ENCODE measurements around the gene ZDHHC6.

ZDHHC6 gene

DNA sequence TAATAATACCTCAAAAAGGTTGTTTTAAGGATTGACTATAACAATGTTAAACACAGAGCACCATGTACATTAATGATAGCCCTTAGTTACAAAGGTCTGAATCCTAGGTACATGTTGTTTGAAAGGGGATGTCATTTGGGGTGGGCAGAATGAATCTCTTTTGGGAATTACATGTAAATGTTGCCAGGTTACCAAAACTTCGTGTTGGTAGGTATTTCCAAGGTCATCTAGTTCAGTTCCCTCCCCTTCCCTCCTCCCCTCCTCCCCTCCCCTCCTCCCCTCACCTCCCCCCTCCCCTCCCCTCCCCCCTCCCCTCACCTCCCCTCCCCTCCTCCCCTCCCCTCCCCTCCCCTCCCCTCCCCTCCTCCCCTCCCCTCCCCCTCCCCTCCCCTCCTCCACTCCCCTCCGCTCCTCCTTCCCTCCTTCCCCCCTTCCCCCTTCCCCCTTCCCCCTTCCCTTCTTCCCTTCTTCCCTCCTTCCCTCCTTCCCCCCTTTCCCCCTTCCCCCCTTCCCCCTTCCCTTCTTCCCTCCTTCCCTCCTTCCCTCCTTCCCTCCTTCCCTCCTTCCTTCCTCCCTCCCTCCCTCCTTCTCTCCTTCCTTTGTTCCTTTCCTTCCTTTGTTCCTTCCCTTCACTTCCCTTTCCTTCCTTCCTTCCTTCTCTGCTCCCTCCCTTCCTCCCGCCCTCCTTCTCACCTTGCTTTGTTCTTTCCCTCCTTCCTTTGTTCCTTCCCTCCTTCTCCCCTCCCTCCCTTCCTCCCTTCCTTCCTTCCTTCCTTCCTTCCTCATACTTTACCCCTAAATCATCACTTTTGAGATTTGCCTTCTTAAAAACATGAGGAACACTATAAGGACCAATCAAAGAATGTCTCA, 8.4 kb upstream of the ZDHHC6 start:
- no peak overlapping the region for H3K9ac ChIP-seq (ENCODE audit: low read length)
- no peak overlapping the region for H3K4ac ChIP-seq (ENCODE audit: low read depth, low read length)
- no peaks in the 10 kb centered on the region for H3K79me1 ChIP-seq (ENCODE audit: low read length)
- H2BK120ac ChIP-seq (ENCODE audit: insufficient read depth, low read length, poor library complexity): no peak overlapping the region
- no peak overlapping the region for H3K23ac ChIP-seq (ENCODE audit: low read length)
- H2AFZ ChIP-seq (ENCODE audit: insufficient read depth, low read length, poor library complexity): no peak overlapping the region
- no peaks in the 10 kb centered on the region for H3K27me3 ChIP-seq (ENCODE audit: insufficient read depth, low read length)
- no peak overlapping the region for H4K8ac ChIP-seq (ENCODE audit: low read depth, low read length)
- no peak overlapping the region for H3K4me3 ChIP-seq (ENCODE audit: low read depth, low read length)
- no peak overlapping the region for H2AK5ac ChIP-seq (ENCODE audit: low read length)
- H3K4me2 ChIP-seq (ENCODE audit: low read length): no peak overlapping the region
- H2BK12ac ChIP-seq (ENCODE audit: low read length): no peak overlapping the region
- H3K79me2 ChIP-seq (ENCODE audit: control insufficient read depth, insufficient read depth, low read length, poor library complexity): no peaks in the 10 kb centered on the region
- H4K12ac ChIP-seq (ENCODE audit: low read depth, low read length): no peak overlapping the region
- H3K9me3 ChIP-seq (ENCODE audit: insufficient read depth, low read depth, low read length): no peaks in the 10 kb centered on the region
- no peak overlapping the region for H4K91ac ChIP-seq (ENCODE audit: low read depth, low read length)
- H3K18ac ChIP-seq (ENCODE audit: low read length): no peak overlapping the region
- no peaks in the 10 kb centered on the region for H3K36me3 ChIP-seq (ENCODE audit: control insufficient read depth in 1 of 2, insufficient read depth in 2 of 2, low read length in 2 of 2)
- no peak for DNase-seq
- no peaks in the 10 kb centered on the region for H3K4me1 ChIP-seq (ENCODE audit: control insufficient read depth in 1 of 2, insufficient read depth in 2 of 2, low read length in 2 of 2)
- WGBS (ENCODE audit: extremely low coverage, insufficient coverage, insufficient read length): no CpG with 5 or more reads among the region's 3 CpGs
- no peak overlapping the region for H3K27ac ChIP-seq (ENCODE audit: low read depth, low read length)
- H3K14ac ChIP-seq (ENCODE audit: low read length): no peak overlapping the region
- no peak overlapping the region for H2BK5ac ChIP-seq (ENCODE audit: low read depth, low read length, poor library complexity)

DNA sequence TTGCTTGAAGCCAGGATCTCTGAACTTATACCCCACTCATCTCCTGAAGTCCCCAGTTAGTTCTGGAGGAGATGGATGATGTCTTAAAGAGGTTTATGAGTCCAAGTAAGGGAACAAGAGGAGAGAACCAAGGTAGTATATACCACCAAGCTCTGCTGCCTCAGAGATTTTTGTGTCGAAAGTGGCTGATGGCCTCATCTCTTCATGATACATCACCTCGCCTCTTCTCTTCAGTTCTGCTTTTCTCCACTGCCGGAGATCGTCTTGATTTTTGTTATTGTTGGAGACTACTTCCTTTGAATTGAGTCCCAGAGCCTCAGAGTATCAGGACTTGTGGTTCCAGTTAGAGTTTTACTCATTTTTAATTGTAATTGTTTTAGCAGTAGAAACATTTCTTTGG, 2.2 kb upstream of the ZDHHC6 start:
- no peak overlapping the region for H3K18ac ChIP-seq (ENCODE audit: low read length)
- no peak overlapping the region for H3K4me3 ChIP-seq (ENCODE audit: low read depth, low read length)
- no peak overlapping the region for H3K14ac ChIP-seq (ENCODE audit: low read length)
- no peak for DNase-seq
- no peak overlapping the region for H4K12ac ChIP-seq (ENCODE audit: low read depth, low read length)
- H3K4me1 ChIP-seq (ENCODE audit: control insufficient read depth in 1 of 2, insufficient read depth in 2 of 2, low read length in 2 of 2): peaks cover 0 to 5% of the 10 kb centered on the region in 2 experiments
- H3K79me1 ChIP-seq (ENCODE audit: low read length): peaks cover 10% of the 10 kb centered on the region
- no peak overlapping the region for H2BK120ac ChIP-seq (ENCODE audit: insufficient read depth, low read length, poor library complexity)
- no peak overlapping the region for H4K91ac ChIP-seq (ENCODE audit: low read depth, low read length)
- no peak overlapping the region for H3K27ac ChIP-seq (ENCODE audit: low read depth, low read length)
- no peak overlapping the region for H3K4me2 ChIP-seq (ENCODE audit: low read length)
- H2BK12ac ChIP-seq (ENCODE audit: low read length): no peak overlapping the region
- no peaks in the 10 kb centered on the region for H3K9me3 ChIP-seq (ENCODE audit: insufficient read depth, low read depth, low read length)
- WGBS (ENCODE audit: extremely low coverage, insufficient coverage, insufficient read length): no CpG with 5 or more reads among the region's 4 CpGs
- H3K9ac ChIP-seq (ENCODE audit: low read length): no peak overlapping the region
- no peak overlapping the region for H3K23ac ChIP-seq (ENCODE audit: low read length)
- no peaks in the 10 kb centered on the region for H3K27me3 ChIP-seq (ENCODE audit: insufficient read depth, low read length)
- H3K79me2 ChIP-seq (ENCODE audit: control insufficient read depth, insufficient read depth, low read length, poor library complexity): peaks cover 9% of the 10 kb centered on the region
- H2AK5ac ChIP-seq (ENCODE audit: low read length): no peak overlapping the region
- no peak overlapping the region for H3K4ac ChIP-seq (ENCODE audit: low read depth, low read length)
- peaks cover 0 to 8% of the 10 kb centered on the region in 2 experiments for H3K36me3 ChIP-seq (ENCODE audit: control insufficient read depth in 1 of 2, insufficient read depth in 2 of 2, low read length in 2 of 2)
- H2BK5ac ChIP-seq (ENCODE audit: low read depth, low read length, poor library complexity): no peak overlapping the region
- H2AFZ ChIP-seq (ENCODE audit: insufficient read depth, low read length, poor library complexity): no peak overlapping the region
- H4K8ac ChIP-seq (ENCODE audit: low read depth, low read length): no peak overlapping the region

DNA sequence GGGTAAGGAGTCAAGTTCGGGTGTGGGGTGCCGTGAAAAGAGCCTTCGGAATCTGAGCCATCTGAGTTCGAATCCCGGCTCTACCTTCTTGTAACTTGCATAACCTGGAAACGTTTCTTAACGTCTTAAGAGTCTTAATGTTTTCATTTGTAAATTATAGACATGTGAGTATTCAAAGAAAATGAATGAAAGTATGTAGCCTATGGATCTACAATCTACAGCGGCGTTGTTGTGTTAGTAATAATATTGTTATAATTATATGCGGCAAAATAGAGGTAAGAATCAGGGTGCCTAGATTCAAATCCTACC, 860 bp upstream of the ZDHHC6 start:
- Histone ChIP-seq H2BK5ac (ENCODE audit: low read depth, low read length, poor library complexity) (no peak overlapping the region), H2AK5ac (ENCODE audit: low read length) (peak overlapping the region; percentile 80), H4K8ac (ENCODE audit: low read depth, low read length) (peak overlapping the region; percentile 97), H2BK12ac (ENCODE audit: low read length) (no peak overlapping the region), H3K36me3 (ENCODE audit: control insufficient read depth in 1 of 2, insufficient read depth in 2 of 2, low read length in 2 of 2) (peaks cover 0 to 9% of the 10 kb centered on the region in 2 experiments), H2BK120ac (ENCODE audit: insufficient read depth, low read length, poor library complexity) (peak overlapping the region; percentile 81), H3K14ac (ENCODE audit: low read length) (peak overlapping the region; percentile 92), H3K27ac (ENCODE audit: low read depth, low read length) (no peak overlapping the region), H3K18ac (ENCODE audit: low read length) (no peak overlapping the region), H3K9ac (ENCODE audit: low read length) (peak overlapping the region; percentile 87), H3K79me2 (ENCODE audit: control insufficient read depth, insufficient read depth, low read length, poor library complexity) (peaks cover 9% of the 10 kb centered on the region), H3K4ac (ENCODE audit: low read depth, low read length) (peak overlapping the region; percentile 97), H3K9me3 (ENCODE audit: insufficient read depth, low read depth, low read length) (no peaks in the 10 kb centered on the region), H3K4me2 (ENCODE audit: low read length) (peak overlapping the region; percentile 82), H2AFZ (ENCODE audit: insufficient read depth, low read length, poor library complexity) (peak overlapping the region; percentile 99), H4K12ac (ENCODE audit: low read depth, low read length) (peak overlapping the region; percentile 96), H3K4me1 (ENCODE audit: control insufficient read depth in 1 of 2, insufficient read depth in 2 of 2, low read length in 2 of 2) (peaks cover 0 to 5% of the 10 kb centered on the region in 2 experiments), H3K4me3 (ENCODE audit: low read depth, low read length) (peak overlapping the region; percentile 97), H4K91ac (ENCODE audit: low read depth, low read length) (peak overlapping the region; percentile 78), H3K79me1 (ENCODE audit: low read length) (peaks cover 10% of the 10 kb centered on the region), H3K23ac (ENCODE audit: low read length) (no peak overlapping the region), H3K27me3 (ENCODE audit: insufficient read depth, low read length) (no peaks in the 10 kb centered on the region)
- WGBS (ENCODE audit: extremely low coverage, insufficient coverage, insufficient read length): no CpG with 5 or more reads among the region's 10 CpGs
- no peak for DNase-seq

DNA sequence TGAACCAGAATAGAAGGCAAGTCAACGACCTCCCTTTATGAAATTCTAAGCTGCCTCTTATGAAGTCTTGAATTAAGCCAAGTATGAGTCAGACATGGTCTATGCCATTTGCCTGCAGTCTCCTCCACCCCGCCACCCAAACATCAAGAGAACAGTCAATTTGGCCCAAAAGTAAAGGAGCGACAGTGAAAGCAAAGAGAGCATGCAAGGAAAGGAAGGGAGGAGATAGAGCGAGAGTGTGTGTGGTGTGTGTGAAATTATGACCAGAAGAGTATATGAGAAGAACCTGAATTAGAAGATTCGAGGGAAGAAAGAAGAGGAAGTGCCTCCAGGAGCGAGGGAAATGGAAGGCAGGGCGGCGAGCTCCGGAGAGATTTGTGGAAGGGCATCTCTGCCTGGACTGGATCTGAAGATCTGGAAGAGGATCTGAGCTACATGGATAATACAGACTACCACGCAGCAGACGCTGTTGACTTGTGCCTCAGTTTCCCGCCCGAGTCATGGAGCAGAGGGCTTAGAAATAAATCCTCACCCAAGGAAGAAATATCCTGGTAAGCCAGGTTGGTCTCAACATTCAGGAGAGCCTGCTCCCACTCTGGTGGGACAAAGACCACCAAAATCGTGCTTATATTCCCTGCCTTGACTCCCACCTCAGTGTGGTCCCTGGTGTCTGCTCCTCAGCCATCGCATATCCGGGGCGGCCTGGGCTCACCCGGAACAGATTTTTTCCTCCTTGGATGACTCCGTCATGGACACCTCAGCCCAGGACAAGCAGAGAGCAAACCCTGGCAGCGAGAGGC, 459 bp downstream of the ZDHHC6 start:
- no CpG with 5 or more reads among the region's 20 CpGs for WGBS (ENCODE audit: extremely low coverage, insufficient coverage, insufficient read length)
- Histone ChIP-seq H2BK12ac (ENCODE audit: low read length) (no peak overlapping the region), H3K4me1 (ENCODE audit: control insufficient read depth in 1 of 2, insufficient read depth in 2 of 2, low read length in 2 of 2) (peaks cover 0 to 5% of the 10 kb centered on the region in 2 experiments), H4K12ac (ENCODE audit: low read depth, low read length) (peak overlapping the region; percentile 22), H4K8ac (ENCODE audit: low read depth, low read length) (peak overlapping the region; percentile 97), H2AFZ (ENCODE audit: insufficient read depth, low read length, poor library complexity) (peak overlapping the region; percentile 24), H2BK120ac (ENCODE audit: insufficient read depth, low read length, poor library complexity) (no peak overlapping the region), H2AK5ac (ENCODE audit: low read length) (no peak overlapping the region), H3K14ac (ENCODE audit: low read length) (peak overlapping the region; percentile 17), H3K36me3 (ENCODE audit: control insufficient read depth in 1 of 2, insufficient read depth in 2 of 2, low read length in 2 of 2) (peaks cover 0 to 13% of the 10 kb centered on the region in 2 experiments), H3K4me2 (ENCODE audit: low read length) (peak overlapping the region; percentile 82), H3K4ac (ENCODE audit: low read depth, low read length) (peak overlapping the region; percentile 64), H3K79me2 (ENCODE audit: control insufficient read depth, insufficient read depth, low read length, poor library complexity) (peaks cover 9% of the 10 kb centered on the region), H4K91ac (ENCODE audit: low read depth, low read length) (peak overlapping the region; percentile 41), H2BK5ac (ENCODE audit: low read depth, low read length, poor library complexity) (peak overlapping the region; percentile 5), H3K4me3 (ENCODE audit: low read depth, low read length) (peak overlapping the region; percentile 97), H3K9ac (ENCODE audit: low read length) (peak overlapping the region; percentile 96), H3K23ac (ENCODE audit: low read length) (no peak overlapping the region), H3K79me1 (ENCODE audit: low read length) (peaks cover 10% of the 10 kb centered on the region), H3K9me3 (ENCODE audit: insufficient read depth, low read depth, low read length) (no peaks in the 10 kb centered on the region), H3K18ac (ENCODE audit: low read length) (peak overlapping the region; percentile 36), H3K27me3 (ENCODE audit: insufficient read depth, low read length) (no peaks in the 10 kb centered on the region), H3K27ac (ENCODE audit: low read depth, low read length) (peak overlapping the region; percentile 8)
- peak in 1 of 2 donors; percentile 17 for DNase-seq

All from trophoblast cell (in vitro differentiated cells and primary cell).